GM12874 (cell line): ENCODE results near the gene NKD1.

ENCODE experiments used
- CTCF ChIP-seq: IDR thresholded peaks from 2 replicates; pipeline ENCODE4 v1.5.1; 2011; ENCODE audit warnings: low read depth, mild to moderate bottlenecking, control low read depth, low read length, moderate library complexity; ENCODE audit not compliant: insufficient read depth

NKD1 gene

GRCh38 chr16:50694206-50694605, 146.0 kb downstream of the NKD1 start:
- TF ChIP-seq CTCF, result no peak

DNA sequence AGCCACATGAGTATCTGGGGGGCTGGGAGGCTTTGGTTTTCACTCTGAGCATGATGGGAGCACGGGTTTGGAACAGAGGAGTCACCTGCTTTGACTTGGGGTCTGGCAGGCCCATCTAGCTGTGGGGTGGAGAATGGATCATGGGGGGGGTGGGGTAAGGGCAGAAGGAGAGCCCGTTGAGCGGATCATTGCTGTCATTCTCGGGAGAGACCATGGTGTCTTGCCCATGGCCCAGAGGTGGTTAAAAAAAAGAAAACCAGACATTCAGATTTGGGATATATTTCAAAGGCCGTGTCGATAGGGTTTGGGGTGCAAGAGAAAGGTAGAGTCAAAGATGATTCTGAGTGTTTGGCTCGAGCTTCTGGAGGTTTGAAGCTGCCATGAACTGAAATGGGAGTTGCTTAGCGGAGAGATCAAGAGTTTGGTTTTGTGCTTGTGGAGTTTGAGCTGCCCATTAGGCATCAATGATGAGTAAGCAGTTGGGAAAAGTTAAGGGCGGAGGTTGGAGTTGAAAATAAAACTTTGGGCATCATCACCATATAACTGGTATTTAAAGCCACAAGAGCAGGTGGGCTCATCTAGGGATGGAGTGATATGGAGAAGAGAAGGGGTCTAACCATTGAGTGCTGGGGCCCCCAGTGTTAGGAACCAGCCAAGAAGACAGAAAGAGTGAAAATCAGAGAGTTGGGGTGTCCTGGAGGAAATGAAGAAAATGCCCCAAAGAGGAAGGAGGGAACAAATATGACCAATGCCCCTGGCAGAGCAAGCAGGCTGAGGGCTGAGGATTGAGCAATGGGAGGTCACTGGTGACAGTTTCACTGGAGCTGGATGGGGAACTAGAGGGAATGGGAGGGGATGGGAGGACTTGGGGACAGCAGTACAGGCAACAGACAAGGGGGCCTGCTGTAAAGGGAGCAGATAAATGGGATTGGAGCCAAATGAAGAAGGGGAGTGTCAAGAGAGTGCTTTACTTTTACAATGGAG, 147.1 kb downstream of the NKD1 start:
- TF ChIP-seq CTCF, result no peak

- no peak for TF ChIP-seq CTCF
These were observed 147.9 kb downstream of the NKD1 start for GRCh38 chr16:50696126-50696525.

DNA sequence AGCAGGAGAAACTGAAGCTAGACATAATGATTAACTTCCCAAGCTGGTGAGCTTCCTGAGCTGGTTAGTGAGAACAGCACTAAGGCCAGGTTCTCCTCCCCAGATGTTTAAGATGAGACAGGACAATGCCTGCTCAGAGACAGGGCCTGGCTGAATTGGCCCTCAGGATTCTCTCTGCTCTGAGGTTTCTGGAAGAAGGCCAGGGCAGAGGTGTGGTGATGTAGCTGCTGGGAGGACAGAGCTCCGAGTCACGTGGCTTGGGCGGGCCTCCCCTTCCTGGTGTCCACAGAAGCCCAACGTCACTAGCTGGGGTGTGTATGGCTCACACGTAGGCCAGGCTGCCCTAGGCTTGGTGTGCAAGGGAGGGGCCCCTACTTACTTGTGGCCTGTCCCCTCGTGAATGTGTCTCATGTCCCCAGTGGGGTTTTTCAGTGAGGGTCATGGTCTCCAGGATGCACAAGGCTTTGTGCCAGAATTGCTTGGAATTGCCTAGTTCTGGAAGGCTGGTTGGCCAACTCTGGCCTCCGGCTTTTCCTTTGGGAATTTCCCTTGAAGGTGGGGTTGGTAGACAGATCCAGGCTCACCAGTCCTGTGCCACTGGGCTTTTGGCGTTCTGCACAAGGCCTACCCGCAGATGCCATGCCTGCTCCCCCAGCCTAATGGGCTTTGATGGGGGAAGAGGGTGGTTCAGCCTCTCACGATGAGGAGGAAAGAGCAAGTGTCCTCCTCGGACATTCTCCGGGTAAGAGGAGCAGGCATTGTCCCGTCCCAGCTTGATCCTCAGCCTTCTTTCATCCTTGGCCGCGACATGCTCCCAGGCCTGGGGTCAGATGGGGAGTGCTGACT, 148.6 kb downstream of the NKD1 start:
- no peak for TF ChIP-seq CTCF

DNA sequence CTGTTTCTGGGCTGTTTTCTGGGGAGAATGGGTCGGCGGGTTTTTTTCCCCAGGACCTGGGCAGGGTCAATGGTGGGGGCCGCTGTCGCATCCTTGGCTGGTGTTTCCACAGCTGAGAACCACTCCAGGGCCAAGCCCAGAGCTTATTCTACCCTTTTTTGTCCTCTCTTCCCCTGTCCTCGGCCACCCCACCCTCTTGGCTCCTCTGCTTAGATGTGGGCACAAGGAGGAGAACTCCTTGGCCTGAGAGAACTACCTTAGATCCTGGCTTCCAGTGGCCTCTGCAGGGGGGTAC, 149.2 kb downstream of the NKD1 start:
- no peak for TF ChIP-seq CTCF

DNA sequence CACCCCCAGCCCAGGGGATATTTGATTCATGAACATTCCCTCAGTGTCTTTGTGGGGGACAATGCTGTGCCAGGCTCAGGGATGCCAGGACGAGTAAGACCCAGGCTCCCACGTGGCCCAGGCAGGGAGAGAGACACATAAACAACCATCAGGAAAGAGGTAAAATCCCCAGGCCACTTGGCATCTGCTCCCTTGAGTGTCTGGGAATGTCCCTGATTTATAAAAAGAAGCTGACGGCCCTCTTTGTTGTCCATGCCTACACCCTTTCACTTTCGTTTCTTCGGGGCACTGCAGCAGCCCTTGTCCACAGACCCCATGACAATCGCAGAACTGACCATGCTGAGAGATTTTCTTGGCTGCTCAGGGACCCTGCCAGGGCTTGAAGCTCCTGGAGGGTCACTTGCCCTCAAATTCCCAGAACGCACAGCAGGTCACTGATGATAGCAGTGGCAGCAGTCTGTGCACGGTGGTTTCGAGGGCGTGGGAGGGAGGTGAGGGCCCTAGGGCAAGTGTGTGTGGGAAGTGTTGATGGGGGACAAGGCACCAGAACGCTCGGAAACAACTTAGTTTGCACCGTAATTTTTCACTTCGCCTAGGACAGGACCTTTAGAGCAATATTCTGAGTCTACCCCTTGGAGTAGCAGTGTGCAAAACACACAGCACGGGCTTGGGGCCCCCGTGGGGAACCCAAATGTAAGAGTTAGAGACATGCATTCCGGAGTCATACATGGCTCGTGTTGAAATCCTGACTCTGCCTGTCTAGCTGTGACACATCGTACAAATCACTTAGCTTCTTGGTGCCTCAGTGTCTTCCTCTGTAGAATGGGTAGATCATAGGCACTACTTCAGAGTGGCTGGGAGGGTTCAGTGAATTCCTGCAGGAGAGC, 149.9 kb downstream of the NKD1 start:
- no peak for TF ChIP-seq CTCF
